GM18519 (cell line): ENCODE data around the gene PHYH.

ENCODE experiments used
- ATAC-seq: cut with Tn5 transposase; IDR thresholded peaks from one replicate; pipeline ENCODE4 v1.9.1; 2021; ENCODE audit warnings: mild to moderate bottlenecking, moderate library complexity; ENCODE audit not compliant: unreplicated experiment, low FRiP score

PHYH gene

GRCh38 chr10:13231808-13232207 is 68.1 kb downstream of the PHYH start:
- ATAC-seq, result no peak

GRCh38 chr10:13231190-13231589 is 68.7 kb downstream of the PHYH start:
- no peak for ATAC-seq
